BLaER1 (cell line): ENCODE measurements around the gene ABL2.
"Not testable (repeated sequence)": the region's sequence is repeated elsewhere in the genome, so short reads cannot be mapped to it uniquely, and the experiment has no call there.

Source experiments
- H3K27ac ChIP-seq: shearing (Covaris generic); formaldehyde crosslinking; 2 replicates; pipeline ENCODE4 v1.8.1; 2022
- H3K27me3 ChIP-seq: shearing (Covaris generic); formaldehyde crosslinking; 2 replicates; pipeline ENCODE4 v1.8.1; 2022
- H3K36me3 ChIP-seq: shearing (Covaris generic); formaldehyde crosslinking; 2 replicates; pipeline ENCODE4 v1.8.1; 2022
- H3K4me1 ChIP-seq: shearing (Covaris generic); formaldehyde crosslinking; 2 replicates; pipeline ENCODE4 v1.8.1; 2022
- H3K4me2 ChIP-seq: shearing (Covaris generic); formaldehyde crosslinking; 2 replicates; pipeline ENCODE4 v1.8.1; 2022
- H3K4me3 ChIP-seq: shearing (Covaris generic); formaldehyde crosslinking; 2 replicates; pipeline ENCODE4 v1.8.1; 2022
- H3K9ac ChIP-seq: shearing (Covaris generic); formaldehyde crosslinking; 2 replicates; pipeline ENCODE4 v1.8.1; 2022
- H3K9me3 ChIP-seq: shearing (Covaris generic); formaldehyde crosslinking; 2 replicates; pipeline ENCODE4 v1.8.1; 2022
- H4K20me1 ChIP-seq: shearing (Covaris generic); formaldehyde crosslinking; 2 replicates; pipeline ENCODE4 v1.8.1; 2022
- Cebpa-rat ChIP-seq: shearing (Covaris generic); IDR thresholded peaks from 2 replicates; pipeline ENCODE4 v1.8.1; 2022

Gene ABL2

DNA sequence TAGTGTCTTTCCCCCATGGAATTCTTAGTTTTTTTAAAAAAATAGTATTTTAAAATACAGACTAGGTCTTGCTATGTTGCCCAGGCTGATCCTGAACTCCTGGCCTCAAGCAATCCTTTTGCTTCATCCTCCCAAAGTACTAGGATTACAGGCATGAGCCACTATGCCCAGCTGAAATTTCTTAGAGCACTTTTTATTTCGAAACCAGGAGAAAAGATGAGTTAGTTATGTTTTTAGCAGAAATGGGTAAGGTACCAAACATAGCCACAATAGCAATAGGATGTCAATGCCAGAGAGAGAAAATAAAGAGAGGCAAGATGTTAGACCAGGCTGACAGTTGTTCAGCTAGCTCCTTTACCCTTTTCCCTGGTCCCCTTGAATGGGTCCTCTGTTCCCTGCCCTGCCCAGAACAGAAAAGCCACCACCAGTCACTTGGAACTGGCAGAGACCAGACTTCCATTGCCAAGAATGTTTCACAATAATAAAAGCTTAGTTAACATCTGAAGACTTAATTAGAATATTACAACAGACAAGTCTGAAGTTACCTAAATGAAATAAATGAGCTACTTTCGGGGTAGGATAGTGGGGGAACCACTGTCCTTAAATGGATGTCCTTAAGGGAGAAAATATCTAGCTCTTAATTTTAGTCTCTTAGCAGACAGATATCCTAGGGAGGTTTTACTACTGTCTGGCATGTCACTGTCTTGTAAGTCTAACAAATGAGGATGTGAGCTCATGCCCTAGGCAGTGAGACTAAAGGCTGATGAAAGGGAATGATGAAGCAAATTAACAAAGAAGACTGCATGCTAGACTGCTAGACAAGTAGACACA is 54.3 kb downstream of the ABL2 start:
- Histone ChIP-seq H4K20me1 (peaks cover 46% of the 10 kb centered on the region), H3K4me3 (no peak overlapping the region), H3K27ac (no peak overlapping the region), H3K9ac (no peak overlapping the region), H3K4me1 (no peaks in the 10 kb centered on the region), H3K27me3 (no peaks in the 10 kb centered on the region), H3K36me3 (0 out of 2 replicates have a peak, but pooled peaks cover 4% of the 10 kb centered on the region), H3K4me2 (no peak overlapping the region), H3K9me3 (no peaks in the 10 kb centered on the region)
- TF ChIP-seq Cebpa-rat = no peak

DNA sequence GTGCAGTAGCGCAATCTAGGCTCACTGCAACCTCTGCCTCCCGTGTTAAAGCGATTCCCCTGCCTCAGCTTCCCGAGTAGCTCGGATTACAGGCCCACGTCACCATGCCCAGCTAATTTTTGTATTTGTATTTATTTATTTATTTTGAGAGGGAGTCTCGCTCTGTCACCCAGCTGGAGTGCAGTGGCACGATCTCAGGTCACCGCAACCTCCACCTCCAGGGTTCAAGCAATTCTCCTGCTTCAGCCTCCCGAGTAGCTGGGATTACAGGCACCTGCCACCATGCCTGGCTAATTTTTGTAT is 59.1 kb downstream of the ABL2 start:
- not testable (repeated sequence) for H3K9ac ChIP-seq

DNA sequence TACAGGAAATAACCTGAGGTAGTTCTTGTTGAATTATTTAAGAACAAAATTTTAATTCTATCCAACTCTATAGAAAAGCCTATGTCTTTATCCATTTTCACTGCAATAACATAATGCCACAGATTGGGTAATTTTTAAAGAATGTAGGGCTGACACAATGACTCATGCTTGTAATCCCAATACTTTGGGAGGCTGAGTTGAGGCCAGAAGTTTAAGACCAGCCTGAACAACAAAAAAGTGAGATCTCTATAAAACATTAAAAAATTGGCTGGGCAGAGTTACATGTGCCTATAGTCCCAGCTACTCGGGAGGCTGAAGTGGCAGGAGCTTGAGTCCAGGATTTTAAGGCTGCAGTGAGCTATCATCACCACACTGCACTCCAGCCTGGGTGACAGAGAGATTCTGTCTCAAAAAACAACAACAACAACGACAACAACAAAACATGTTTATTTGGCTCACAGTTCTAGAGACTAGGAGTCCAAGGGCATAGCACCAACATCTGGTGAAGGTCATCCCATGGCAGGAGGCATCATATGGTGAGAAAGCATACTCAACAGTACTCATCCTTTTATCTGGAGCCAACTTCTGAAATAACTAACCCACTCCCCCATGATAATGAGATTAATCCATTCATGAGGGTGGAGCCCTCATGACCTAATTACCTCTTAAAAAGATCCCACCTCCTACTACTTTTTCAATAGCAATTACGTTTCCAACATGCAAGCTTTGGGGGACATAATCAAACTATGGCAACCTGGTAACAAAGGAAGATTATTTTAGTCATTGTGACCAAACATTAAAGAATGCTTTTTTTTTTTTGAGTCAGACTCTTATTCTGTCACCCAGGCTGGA is 59.6 kb downstream of the ABL2 start:
- Histone ChIP-seq H3K27ac (no peak overlapping the region), H3K36me3 (0 out of 2 replicates have a peak, but pooled peaks cover 4% of the 10 kb centered on the region), H4K20me1 (peaks cover 55% of the 10 kb centered on the region; the same call in 1 of the 2 replicates), H3K9ac (no peak overlapping the region), H3K4me1 (peaks cover 15% of the 10 kb centered on the region), H3K27me3 (no peaks in the 10 kb centered on the region), H3K4me2 (no peak overlapping the region), H3K9me3 (no peaks in the 10 kb centered on the region), H3K4me3 (no peak overlapping the region)
- no peak for TF ChIP-seq Cebpa-rat

More for the DNA sequence above, 59.1 kb downstream of the ABL2 start:
- not testable (repeated sequence) for H3K9me3 ChIP-seq, H3K27ac ChIP-seq, H3K4me3 ChIP-seq, H3K27me3 ChIP-seq, H3K36me3 ChIP-seq, H3K4me2 ChIP-seq
- peaks cover 59% of the 10 kb centered on the region for H4K20me1 ChIP-seq
- H3K4me1 ChIP-seq = peaks cover 15% of the 10 kb centered on the region

DNA sequence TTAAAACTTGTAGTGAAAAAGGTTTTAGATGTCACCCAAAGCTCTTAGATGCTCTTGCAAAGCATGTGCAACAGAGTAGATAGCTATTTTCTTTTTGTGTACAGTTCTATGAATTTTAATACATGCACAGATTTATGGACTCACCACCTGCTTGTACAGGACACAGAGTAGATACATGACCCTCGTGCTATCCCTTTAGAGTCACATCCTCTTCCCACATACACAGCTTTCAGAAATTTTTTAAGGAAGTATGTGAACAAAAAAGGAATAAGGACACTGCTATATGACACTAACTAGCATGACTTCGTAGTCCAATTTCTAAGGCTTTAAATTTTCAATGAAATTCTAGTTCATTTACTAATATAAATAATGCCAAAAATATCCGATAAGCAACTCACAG is 60.9 kb downstream of the ABL2 start:
- peaks cover 56% of the 10 kb centered on the region; the same call in 1 of the 2 replicates for H4K20me1 ChIP-seq
- H3K36me3 ChIP-seq = 0 out of 2 replicates have a peak, but pooled peaks cover 5% of the 10 kb centered on the region
- H3K27ac ChIP-seq = no peak overlapping the region
- H3K4me3 ChIP-seq = no peak overlapping the region
- no peak overlapping the region for H3K4me2 ChIP-seq
- H3K9ac ChIP-seq = no peak overlapping the region
- H3K4me1 ChIP-seq = peaks cover 15% of the 10 kb centered on the region
- TF ChIP-seq Cebpa-rat = no peak
- H3K27me3 ChIP-seq = no peaks in the 10 kb centered on the region
- no peaks in the 10 kb centered on the region for H3K9me3 ChIP-seq

GRCh38 chr1:179167955-179168354 is 61.5 kb downstream of the ABL2 start:
- H3K9me3 ChIP-seq = no peaks in the 10 kb centered on the region
- 0 out of 2 replicates have a peak, but pooled peaks cover 10% of the 10 kb centered on the region for H3K36me3 ChIP-seq
- peaks cover 15% of the 10 kb centered on the region for H3K4me1 ChIP-seq
- no peaks in the 10 kb centered on the region for H3K27me3 ChIP-seq
- H4K20me1 ChIP-seq = peaks cover 62% of the 10 kb centered on the region; the same call in 1 of the 2 replicates
- H3K4me2 ChIP-seq = no peak overlapping the region
- TF ChIP-seq Cebpa-rat = no peak
- no peak overlapping the region for H3K9ac ChIP-seq
- no peak overlapping the region for H3K27ac ChIP-seq
- no peak overlapping the region for H3K4me3 ChIP-seq

DNA sequence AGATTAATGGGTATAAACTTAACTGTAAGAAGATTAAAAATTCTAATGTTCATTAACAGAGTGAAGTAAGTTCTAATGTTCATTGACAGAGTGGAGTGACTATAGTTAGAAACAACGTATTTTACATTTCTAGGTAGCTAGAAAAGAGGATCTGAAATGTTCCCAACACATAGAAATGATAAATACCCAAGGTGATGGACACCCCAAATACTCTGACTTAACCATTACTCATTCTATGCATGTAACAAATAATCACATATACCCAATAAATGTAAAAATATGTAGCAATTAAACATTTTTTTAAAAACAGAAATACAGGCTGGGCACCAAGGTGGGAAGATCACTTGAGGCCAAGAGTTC is 62.1 kb downstream of the ABL2 start:
- 0 out of 2 replicates have a peak overlapping the region, but pooled peaks have one; percentile 22 for H3K4me2 ChIP-seq
- no peaks in the 10 kb centered on the region for H3K9me3 ChIP-seq
- H3K36me3 ChIP-seq = 0 out of 2 replicates have a peak, but pooled peaks cover 6% of the 10 kb centered on the region
- peaks cover 15% of the 10 kb centered on the region for H3K4me1 ChIP-seq
- no peak overlapping the region for H3K4me3 ChIP-seq
- H3K9ac ChIP-seq = no peak overlapping the region
- no peak overlapping the region for H3K27ac ChIP-seq
- no peak for TF ChIP-seq Cebpa-rat
- H4K20me1 ChIP-seq = peaks cover 62% of the 10 kb centered on the region; the same call in 1 of the 2 replicates
- H3K27me3 ChIP-seq = no peaks in the 10 kb centered on the region

DNA sequence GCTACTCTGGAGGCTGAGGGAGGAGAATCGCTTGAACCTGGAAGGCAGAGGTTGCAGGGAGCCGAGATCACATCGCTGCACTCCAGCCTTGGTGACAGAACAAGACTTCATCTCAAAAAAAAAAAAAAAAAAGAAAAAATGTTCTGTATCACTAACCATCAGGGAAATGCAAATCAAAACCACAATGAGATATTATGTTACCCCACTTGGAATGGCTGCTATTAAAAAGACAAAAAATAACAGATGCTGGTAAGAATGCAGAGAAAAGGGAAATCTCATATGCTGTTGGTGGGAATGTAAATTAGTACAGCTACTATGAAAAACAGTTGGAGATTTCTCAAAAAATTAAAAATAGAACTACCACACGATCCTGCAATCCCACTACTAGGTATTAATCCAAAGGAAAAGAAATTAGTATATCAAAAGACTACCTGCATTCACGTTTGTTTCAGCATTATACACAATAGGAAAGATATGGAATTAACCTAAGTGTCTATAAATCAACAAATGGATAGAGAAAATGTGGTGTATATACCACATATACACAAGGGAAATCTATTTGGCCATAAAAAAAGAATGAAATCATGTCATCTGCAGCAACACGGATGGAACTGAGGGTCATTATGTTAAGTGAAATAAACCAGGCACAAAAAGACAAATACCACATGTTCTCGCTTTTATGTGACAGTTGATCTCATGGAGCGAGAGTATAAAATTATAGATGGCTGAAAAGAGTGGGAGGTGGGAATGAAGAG is 62.6 kb downstream of the ABL2 start:
- H3K4me3 ChIP-seq = no peak overlapping the region
- H3K9ac ChIP-seq = no peak overlapping the region
- no peaks in the 10 kb centered on the region for H3K27me3 ChIP-seq
- H3K4me2 ChIP-seq = peak overlapping the region; percentile 22; the same call in 1 of the 2 replicates
- H3K9me3 ChIP-seq = no peaks in the 10 kb centered on the region
- 0 out of 2 replicates have a peak, but pooled peaks cover 7% of the 10 kb centered on the region for H3K36me3 ChIP-seq
- H3K27ac ChIP-seq = no peak overlapping the region
- no peak for TF ChIP-seq Cebpa-rat
- peaks cover 57% of the 10 kb centered on the region; the same call in 1 of the 2 replicates for H4K20me1 ChIP-seq
- peaks cover 15% of the 10 kb centered on the region for H3K4me1 ChIP-seq

- Histone ChIP-seq H3K36me3 (0 out of 2 replicates have a peak, but pooled peaks cover 10% of the 10 kb centered on the region), H3K4me2 (no peak overlapping the region), H3K9ac (no peak overlapping the region), H3K27ac (no peak overlapping the region), H4K20me1 (peaks cover 57% of the 10 kb centered on the region; the same call in 1 of the 2 replicates), H3K4me1 (peaks cover 15% of the 10 kb centered on the region), H3K4me3 (no peak overlapping the region), H3K9me3 (no peaks in the 10 kb centered on the region), H3K27me3 (no peaks in the 10 kb centered on the region)
- no peak for TF ChIP-seq Cebpa-rat
Observed at GRCh38 chr1:179164494-179164893, 65.0 kb downstream of the ABL2 start.

DNA sequence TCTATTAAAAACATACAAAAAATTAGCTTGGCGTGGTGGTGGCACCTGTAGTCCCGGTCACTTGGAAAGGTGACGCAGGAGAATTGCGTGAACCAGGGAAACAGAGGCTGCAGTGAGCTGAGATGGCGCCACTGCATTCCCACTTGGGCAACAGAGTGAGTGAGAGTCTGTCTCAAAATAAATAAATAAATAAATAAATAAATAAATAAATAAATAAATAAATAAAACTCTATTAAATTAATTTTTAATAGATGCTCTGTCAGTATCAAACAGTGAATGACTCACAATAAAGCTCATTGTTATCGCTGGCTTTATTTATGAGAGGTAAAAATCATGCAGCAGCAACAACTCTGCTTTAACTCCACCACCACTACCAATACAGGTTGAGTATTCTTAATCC is 72.8 kb downstream of the ABL2 start:
- Histone ChIP-seq H3K27me3 (no peaks in the 10 kb centered on the region), H3K36me3 (0 out of 2 replicates have a peak, but pooled peaks cover under 1% of the 10 kb centered on the region), H3K4me1 (peaks cover 5% of the 10 kb centered on the region), H4K20me1 (peaks cover 19% of the 10 kb centered on the region; the same call in 1 of the 2 replicates), H3K27ac (no peak overlapping the region), H3K4me2 (no peak overlapping the region), H3K4me3 (no peak overlapping the region), H3K9ac (no peak overlapping the region), H3K9me3 (no peaks in the 10 kb centered on the region)
- no peak for TF ChIP-seq Cebpa-rat
